OCI-LY1 (cell line): ENCODE data around the gene XRN2.

Experiments used
- H2AFZ ChIP-seq: fragments of 200-600 bp; sonication (generic), shearing (Covaris generic); 2 replicates; pipeline ENCODE4 v1.6.0; 2014; ENCODE audit warnings: antibody characterized with exemption, mild to moderate bottlenecking, low read length
- H3F3A ChIP-seq: fragments of 200-600 bp; sonication (generic), shearing (Covaris generic); 2 replicates; pipeline ENCODE4 v1.6.0; 2014; ENCODE audit warnings: mild to moderate bottlenecking, antibody characterized with exemption, low read length, moderate library complexity; ENCODE audit not compliant: insufficient read depth
- H3K27ac ChIP-seq: fragments of 200-600 bp; sonication (generic); 2 replicates; pipeline ENCODE4 v1.5.1; 2014; ENCODE audit warnings: low read length, mixed run types, mild to moderate bottlenecking, low read depth; ENCODE audit not compliant: poor library complexity, severe bottlenecking
- H3K27me3 ChIP-seq: fragments of 200-600 bp; sonication (generic); 2 replicates; pipeline ENCODE4 v1.6.0; 2014; ENCODE audit warnings: antibody characterized with exemption, mild to moderate bottlenecking, low read length, moderate library complexity; ENCODE audit not compliant: insufficient read depth
- H3K36me3 ChIP-seq: fragments of 200-600 bp; sonication (generic); 2 replicates; pipeline ENCODE4 v1.6.1; 2014; ENCODE audit warnings: mild to moderate bottlenecking, antibody characterized with exemption, low read length, moderate library complexity, mixed read lengths; ENCODE audit not compliant: insufficient read depth
- H3K4me1 ChIP-seq: fragments of 200-600 bp; sonication (generic); 2 replicates; pipeline ENCODE4 v1.5.1; 2014; ENCODE audit warnings: mild to moderate bottlenecking, low read length, moderate library complexity; ENCODE audit not compliant: insufficient read depth, severe bottlenecking
- H3K4me2 ChIP-seq: fragments of 200-600 bp; sonication (generic), shearing (Covaris generic); 2 replicates; pipeline ENCODE4 v1.6.1; 2014; ENCODE audit warnings: low read length
- H3K4me3 ChIP-seq: fragments of 200-600 bp; sonication (generic); 2 replicates; pipeline ENCODE4 v1.5.1; 2014; ENCODE audit warnings: low read length, low read depth, mild to moderate bottlenecking, mixed read lengths; ENCODE audit not compliant: poor library complexity, severe bottlenecking
- H3K79me2 ChIP-seq: fragments of 200-600 bp; shearing (Covaris generic); 2 replicates; pipeline ENCODE4 v1.6.1; 2016; ENCODE audit warnings: mixed run types, low read length, mixed read lengths; ENCODE audit not compliant: insufficient read depth
- H3K9ac ChIP-seq: fragments of 200-600 bp; sonication (generic), shearing (Covaris generic); 2 replicates; pipeline ENCODE4 v1.6.1; 2014; ENCODE audit warnings: mild to moderate bottlenecking, low read length, mixed read lengths
- H3K9me2 ChIP-seq: fragments of 200-600 bp; sonication (generic), shearing (Covaris generic); 2 replicates; pipeline ENCODE4 v1.6.1; 2014; ENCODE audit warnings: low read depth, mild to moderate bottlenecking, low read length, mixed read lengths
- H3K9me3 ChIP-seq: fragments of 200-600 bp; shearing (Covaris generic); 2 replicates; pipeline ENCODE4 v1.6.1; 2014; ENCODE audit warnings: low read length, mixed read lengths
- H4K20me1 ChIP-seq: fragments of 200-600 bp; sonication (generic), shearing (Covaris generic); 2 replicates; pipeline ENCODE4 v1.6.0; 2016; ENCODE audit warnings: mild to moderate bottlenecking, low read length; ENCODE audit not compliant: insufficient read depth
- EZH2 ChIP-seq: fragments of 200-600 bp; sonication (generic), shearing (Covaris generic); IDR thresholded peaks from 2 replicates; pipeline ENCODE4 v1.8.0; 2017; ENCODE audit warnings: borderline replicate concordance, mixed run types, mild to moderate bottlenecking, antibody characterized with exemption, low read length, moderate library complexity, mixed read lengths
- TF ChIP-seq, protein P1 (sequence below): fragments of 200-600 bp; sonication (generic), shearing (Covaris generic); IDR thresholded peaks from 2 replicates; pipeline ENCODE4 v1.5.1; 2017; ENCODE audit warnings: mild to moderate bottlenecking, antibody characterized with exemption, low read length, moderate library complexity, mixed read lengths

The XRN2 gene

DNA sequence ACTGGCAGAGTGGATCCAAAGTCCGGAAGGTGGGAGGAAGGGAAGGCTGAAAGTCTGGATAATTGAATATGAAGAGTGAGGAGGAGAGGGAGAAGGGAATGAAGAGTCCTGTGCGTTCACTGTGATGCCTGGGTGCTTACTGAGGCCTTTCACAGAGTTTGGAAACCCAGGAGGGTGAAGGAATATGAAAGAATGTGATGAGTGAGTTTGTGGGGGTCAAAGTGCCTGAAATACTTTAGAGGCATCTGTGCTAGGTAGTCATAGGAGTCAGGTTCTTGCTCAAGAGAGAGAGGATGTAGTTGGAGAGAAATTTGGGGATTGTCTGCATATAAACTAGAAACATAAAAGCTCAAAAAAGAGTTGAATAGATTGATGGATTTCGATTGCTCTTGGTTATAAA is 73.5 kb downstream of the XRN2 start:
- peaks cover 33% of the 10 kb centered on the region for H3K36me3 ChIP-seq
- no peak for TF ChIP-seq EZH2
- TF ChIP-seq, protein P1, sequence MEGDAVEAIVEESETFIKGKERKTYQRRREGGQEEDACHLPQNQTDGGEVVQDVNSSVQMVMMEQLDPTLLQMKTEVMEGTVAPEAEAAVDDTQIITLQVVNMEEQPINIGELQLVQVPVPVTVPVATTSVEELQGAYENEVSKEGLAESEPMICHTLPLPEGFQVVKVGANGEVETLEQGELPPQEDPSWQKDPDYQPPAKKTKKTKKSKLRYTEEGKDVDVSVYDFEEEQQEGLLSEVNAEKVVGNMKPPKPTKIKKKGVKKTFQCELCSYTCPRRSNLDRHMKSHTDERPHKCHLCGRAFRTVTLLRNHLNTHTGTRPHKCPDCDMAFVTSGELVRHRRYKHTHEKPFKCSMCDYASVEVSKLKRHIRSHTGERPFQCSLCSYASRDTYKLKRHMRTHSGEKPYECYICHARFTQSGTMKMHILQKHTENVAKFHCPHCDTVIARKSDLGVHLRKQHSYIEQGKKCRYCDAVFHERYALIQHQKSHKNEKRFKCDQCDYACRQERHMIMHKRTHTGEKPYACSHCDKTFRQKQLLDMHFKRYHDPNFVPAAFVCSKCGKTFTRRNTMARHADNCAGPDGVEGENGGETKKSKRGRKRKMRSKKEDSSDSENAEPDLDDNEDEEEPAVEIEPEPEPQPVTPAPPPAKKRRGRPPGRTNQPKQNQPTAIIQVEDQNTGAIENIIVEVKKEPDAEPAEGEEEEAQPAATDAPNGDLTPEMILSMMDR: no peak
- no peak overlapping the region for H3K4me2 ChIP-seq
- H3K27ac ChIP-seq: no peak overlapping the region
- no peaks in the 10 kb centered on the region for H3K4me1 ChIP-seq
- H3K79me2 ChIP-seq: peaks cover 11% of the 10 kb centered on the region
- H2AFZ ChIP-seq: no peak overlapping the region
- no peaks in the 10 kb centered on the region for H3F3A ChIP-seq
- H3K4me3 ChIP-seq: no peak overlapping the region
- H3K9me3 ChIP-seq: no peaks in the 10 kb centered on the region
- no peaks in the 10 kb centered on the region for H3K27me3 ChIP-seq
- no peaks in the 10 kb centered on the region for H4K20me1 ChIP-seq
- H3K9me2 ChIP-seq: no peaks in the 10 kb centered on the region
- no peak overlapping the region for H3K9ac ChIP-seq

DNA sequence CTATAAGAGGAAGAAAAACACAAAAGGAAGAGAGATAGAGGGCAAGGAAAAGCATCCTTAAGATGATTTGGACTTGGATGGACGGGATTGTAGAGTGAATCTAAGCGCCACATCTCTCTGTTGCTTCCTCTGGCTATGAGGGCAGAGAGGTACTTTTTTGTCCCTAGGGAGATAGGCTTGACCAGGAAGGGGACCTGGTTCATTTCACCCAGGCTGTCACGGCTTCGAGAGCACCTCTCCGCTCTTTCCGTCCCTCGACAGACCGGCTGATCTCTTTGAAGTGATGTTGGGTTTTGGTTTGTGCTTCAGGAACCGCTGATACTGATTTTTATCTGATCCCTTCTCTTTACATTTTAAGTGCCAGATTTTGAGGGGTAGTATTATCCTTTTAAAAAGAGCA is 74.6 kb downstream of the XRN2 start:
- H3K4me2 ChIP-seq: no peak overlapping the region
- no peaks in the 10 kb centered on the region for H4K20me1 ChIP-seq
- H3K27me3 ChIP-seq: no peaks in the 10 kb centered on the region
- H3K9me3 ChIP-seq: no peaks in the 10 kb centered on the region
- H2AFZ ChIP-seq: no peak overlapping the region
- no peak overlapping the region for H3K27ac ChIP-seq
- peaks cover 11% of the 10 kb centered on the region for H3K79me2 ChIP-seq
- H3K4me3 ChIP-seq: no peak overlapping the region
- H3K9me2 ChIP-seq: no peaks in the 10 kb centered on the region
- TF ChIP-seq EZH2: no peak
- H3F3A ChIP-seq: no peaks in the 10 kb centered on the region
- no peak overlapping the region for H3K9ac ChIP-seq
- no peaks in the 10 kb centered on the region for H3K4me1 ChIP-seq
- peaks cover 40% of the 10 kb centered on the region for H3K36me3 ChIP-seq

DNA sequence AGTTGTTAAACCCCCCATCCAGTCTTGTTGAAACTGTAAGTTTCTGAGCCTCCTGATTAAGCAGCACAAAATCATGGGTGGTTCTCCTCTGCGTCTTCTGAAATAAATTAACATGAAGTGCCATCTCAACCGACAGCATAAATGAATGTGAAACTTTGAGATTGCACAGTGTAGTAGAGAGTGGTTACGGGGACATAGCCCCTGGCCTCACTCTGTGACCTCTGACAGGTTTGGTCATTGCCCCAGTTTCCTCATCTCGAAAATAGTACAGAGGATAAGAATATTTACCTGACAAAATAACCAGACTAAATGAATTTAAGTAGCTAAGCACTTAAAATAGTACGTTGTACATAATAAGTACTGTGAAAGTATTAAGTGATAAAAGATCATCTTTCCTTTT is 75.1 kb downstream of the XRN2 start:
- Histone ChIP-seq H3K4me2 (no peak overlapping the region), H3K27ac (no peak overlapping the region), H3K9me2 (no peaks in the 10 kb centered on the region), H4K20me1 (no peaks in the 10 kb centered on the region), H3K4me1 (no peaks in the 10 kb centered on the region), H3K27me3 (no peaks in the 10 kb centered on the region), H3K79me2 (peaks cover 11% of the 10 kb centered on the region), H3K4me3 (no peak overlapping the region), H3F3A (no peaks in the 10 kb centered on the region), H3K36me3 (peaks cover 43% of the 10 kb centered on the region), H3K9ac (no peak overlapping the region), H3K9me3 (no peaks in the 10 kb centered on the region), H2AFZ (no peak overlapping the region)
- TF ChIP-seq, protein P1: no peak
- TF ChIP-seq EZH2: no peak

DNA sequence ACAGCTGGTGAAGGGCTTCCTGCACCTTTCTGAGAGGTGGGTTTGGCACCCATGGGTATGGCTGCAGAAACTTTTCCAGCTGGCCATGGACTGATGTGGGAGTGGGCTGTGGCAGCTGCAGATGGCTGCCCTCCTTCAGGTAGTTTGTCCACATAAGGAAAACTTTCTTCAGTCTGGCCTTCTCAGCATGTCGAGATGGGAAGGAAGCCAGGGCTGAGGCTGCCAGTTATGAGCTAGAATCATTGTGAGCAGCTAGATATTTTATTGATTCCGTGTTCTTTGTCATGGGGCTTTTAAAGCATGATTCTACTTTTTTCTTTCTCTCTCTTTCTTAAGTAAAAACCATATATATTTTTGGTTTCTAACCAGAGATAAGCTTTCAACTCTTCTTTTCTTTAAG is 77.6 kb downstream of the XRN2 start:
- Histone ChIP-seq H3K27ac (no peak overlapping the region), H3K4me3 (no peak overlapping the region), H2AFZ (no peak overlapping the region), H3K9ac (no peak overlapping the region), H3K9me3 (no peaks in the 10 kb centered on the region), H3K79me2 (no peaks in the 10 kb centered on the region), H3K27me3 (no peaks in the 10 kb centered on the region), H3K9me2 (no peaks in the 10 kb centered on the region), H3F3A (no peaks in the 10 kb centered on the region), H3K4me2 (no peak overlapping the region), H4K20me1 (no peaks in the 10 kb centered on the region), H3K4me1 (no peaks in the 10 kb centered on the region), H3K36me3 (peaks cover 60% of the 10 kb centered on the region)
- TF ChIP-seq EZH2: no peak
- TF ChIP-seq, protein P1: no peak
